ENCODE measurements around the gene LRP5. TPM values are rescaled to one million over a fixed set of nuclear protein-coding genes. Genes with fewer than 3 reads are reported as not detected.

The LRP5 gene
- total RNA-seq, 1 donor from 2014 or later = 42.5 TPM

GRCh38 chr11:68271023-68271780, 41.2 kb upstream of the LRP5 start:
- DNase-seq (ENCODE audit: extremely low spot score in 2 of 2) = no peak
- intact Hi-C loops (cut with DNase I) = no loop called here
- H3K9me3 ChIP-seq = no peaks in the 10 kb centered on the region
- H3K36me3 ChIP-seq = peaks cover 0 to 15% of the 10 kb centered on the region in 2 donors
- H3K4me3 ChIP-seq = peak overlapping the region; percentile 78 to 97
- H3K27ac ChIP-seq = peak overlapping the region; percentile 94
- H3K27me3 ChIP-seq = no peaks in the 10 kb centered on the region
- TF ChIP-seq POLR2AphosphoS5 (IDR thresholded peaks at IDR 0.05; ENCODE audit: insufficient read depth in 1 of 2, low read depth in 1 of 2) = no peak
- TF ChIP-seq CTCF (IDR thresholded peaks at IDR 0.05) = peak in 1 of 3 experiments; percentile 26
- no peak for TF ChIP-seq POLR2A (IDR thresholded peaks at IDR 0.05)
- peaks cover 38% of the 10 kb centered on the region for H3K4me1 ChIP-seq

GRCh38 chr11:68271781-68272608, 40.4 kb upstream of the LRP5 start, which contains the start of gene C11orf24:
Gene C11orf24, minus strand, starts transcription at chr11:68271973. Its CDS starts 8,206 bp downstream, at chr11:68263767.
- Histone ChIP-seq H3K27me3 (no peaks in the 10 kb centered on the region), H3K4me1 (peaks cover 38% of the 10 kb centered on the region), H3K27ac (peak within 1 kb of the TSS; percentile 94), H3K9me3 (no peaks in the 10 kb centered on the region), H3K4me3 (peak within 1 kb of the TSS; percentile 78 to 97), H3K36me3 (peaks cover 0 to 10% of the 10 kb centered on the region in 2 donors)
- peak in 1 of 2 donors; percentile 95 for DNase-seq (ENCODE audit: extremely low spot score in 2 of 2)
- TF ChIP-seq CTCF (IDR thresholded peaks at IDR 0.05) = peak in 1 of 3 experiments; percentile 10
- peak; percentile 27 to 66 for TF ChIP-seq POLR2A (IDR thresholded peaks at IDR 0.05)
- peak; percentile 54 to 88 for TF ChIP-seq POLR2AphosphoS5 (IDR thresholded peaks at IDR 0.05; ENCODE audit: insufficient read depth in 1 of 2, low read depth in 1 of 2)
- intact Hi-C loops (cut with DNase I) = no loop called here

- H3K27ac ChIP-seq = no peak overlapping the region
Measured at GRCh38 chr11:68273026-68273738, 39.2 kb upstream of the LRP5 start.

GRCh38 chr11:68274306-68274705, 38.1 kb upstream of the LRP5 start:
- no peak for DNase-seq (ENCODE audit: extremely low spot score in 2 of 2)
- Histone ChIP-seq H3K4me1 (peaks cover 31% of the 10 kb centered on the region), H3K27me3 (no peaks in the 10 kb centered on the region), H3K9me3 (no peaks in the 10 kb centered on the region), H3K27ac (no peak overlapping the region), H3K4me3 (no peak overlapping the region), H3K36me3 (no peaks in the 10 kb centered on the region)
- TF ChIP-seq CTCF (IDR thresholded peaks at IDR 0.05) (no peak), POLR2A (IDR thresholded peaks at IDR 0.05) (no peak), POLR2AphosphoS5 (IDR thresholded peaks at IDR 0.05; ENCODE audit: insufficient read depth in 1 of 2, low read depth in 1 of 2) (no peak)
- intact Hi-C loops (cut with DNase I) = no loop called here

More at GRCh38 chr11:68273026-68273738, 39.2 kb upstream of the LRP5 start:
- no peaks in the 10 kb centered on the region for H3K36me3 ChIP-seq
- H3K9me3 ChIP-seq = no peaks in the 10 kb centered on the region
- H3K27me3 ChIP-seq = no peaks in the 10 kb centered on the region
- no peak for DNase-seq (ENCODE audit: extremely low spot score in 2 of 2)
- intact Hi-C loops (cut with DNase I) = no loop called here
- H3K4me3 ChIP-seq = peak overlapping the region; percentile 78 to 97
- TF ChIP-seq POLR2AphosphoS5 (IDR thresholded peaks at IDR 0.05; ENCODE audit: insufficient read depth in 1 of 2, low read depth in 1 of 2) (no peak), POLR2A (IDR thresholded peaks at IDR 0.05) (no peak), CTCF (IDR thresholded peaks at IDR 0.05) (no peak)
- peaks cover 38% of the 10 kb centered on the region for H3K4me1 ChIP-seq

All from vagina (tissue), 2 donors.